ENCODE data around the gene DHRS1. TPM values are rescaled to one million over a fixed set of nuclear protein-coding genes. Genes with fewer than 3 reads are reported as not detected.

The DHRS1 gene
- total and polyA plus RNA-seq, 2 experiments from 2014 or later = 15.0 to 15.4 TPM

GRCh38 chr14:24329736-24330135, 30.2 kb upstream of the DHRS1 start:
- no peak overlapping the region for H3K4me3 ChIP-seq
- H3K27me3 ChIP-seq (ENCODE audit: insufficient read depth) = peaks cover 58% of the 10 kb centered on the region
- H3K9me2 ChIP-seq (ENCODE audit: insufficient read depth) = no peaks in the 10 kb centered on the region
- H4K20me1 ChIP-seq (replicated peaks; ENCODE audit: insufficient read depth) = no peaks in the 10 kb centered on the region; the same call in 1 of the 2 replicates
- TF ChIP-seq STAT1 (IDR thresholded peaks at IDR 0.05; ENCODE audit: unreplicated experiment) (no peak), CTCF (conservative IDR thresholded peaks at IDR 0.05; ENCODE audit: low read depth in 2 of 2) (no peak), POLR2AphosphoS5 (IDR thresholded peaks at IDR 0.05; ENCODE audit: low read depth) (no peak), NANOG (IDR thresholded peaks at IDR 0.05; ENCODE audit: borderline replicate concordance) (no peak), JUNB (IDR thresholded peaks at IDR 0.05; ENCODE audit: unreplicated experiment) (no peak), ZNF331 (CRISPR knock-in tag; IDR thresholded peaks at IDR 0.05; ENCODE audit: low read depth) (no peak), ZNF462 (CRISPR knock-in tag; IDR thresholded peaks at IDR 0.05) (no peak), CREB1 (CRISPR knock-in tag; IDR thresholded peaks at IDR 0.05; ENCODE audit: low read depth) (no peak), EZH2 (IDR thresholded peaks at IDR 0.05; ENCODE audit: low read depth, unreplicated experiment) (no peak), ZNF114 (CRISPR knock-in tag; IDR thresholded peaks at IDR 0.05) (no peak), EZH2phosphoT487 (IDR thresholded peaks at IDR 0.05; ENCODE audit: unreplicated experiment) (no peak), REST (IDR thresholded peaks at IDR 0.05; ENCODE audit: unreplicated experiment) (no peak)
- TF ChIP-seq, protein P1, sequence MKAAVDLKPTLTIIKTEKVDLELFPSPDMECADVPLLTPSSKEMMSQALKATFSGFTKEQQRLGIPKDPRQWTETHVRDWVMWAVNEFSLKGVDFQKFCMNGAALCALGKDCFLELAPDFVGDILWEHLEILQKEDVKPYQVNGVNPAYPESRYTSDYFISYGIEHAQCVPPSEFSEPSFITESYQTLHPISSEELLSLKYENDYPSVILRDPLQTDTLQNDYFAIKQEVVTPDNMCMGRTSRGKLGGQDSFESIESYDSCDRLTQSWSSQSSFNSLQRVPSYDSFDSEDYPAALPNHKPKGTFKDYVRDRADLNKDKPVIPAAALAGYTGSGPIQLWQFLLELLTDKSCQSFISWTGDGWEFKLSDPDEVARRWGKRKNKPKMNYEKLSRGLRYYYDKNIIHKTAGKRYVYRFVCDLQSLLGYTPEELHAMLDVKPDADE (IDR thresholded peaks at IDR 0.05) = no peak
- no peaks in the 10 kb centered on the region; the same call in 2 of the 3 replicates for H3K9me3 Mint-ChIP-seq
- peaks cover 52% of the 10 kb centered on the region for H3K27me3 Mint-ChIP-seq (ENCODE audit: insufficient read depth, low read depth, poor library complexity)
- no peaks in the 10 kb centered on the region for H3K79me2 ChIP-seq (replicated peaks; ENCODE audit: insufficient read depth)
- H3K36me3 Mint-ChIP-seq (ENCODE audit: low read depth) = no peaks in the 10 kb centered on the region; the same call in 2 of the 3 replicates
- H3K27ac Mint-ChIP-seq = no peak overlapping the region
- H3K4me1 ChIP-seq (ENCODE audit: insufficient read depth) = peaks cover 12% of the 10 kb centered on the region; the same call in 1 of the 2 replicates
- H3K4me3 Mint-ChIP-seq = no peak overlapping the region
- DNase-seq (ENCODE audit: low spot score) (no peak), ATAC-seq (no peak)
- no peak overlapping the region for H3K4me2 ChIP-seq
- no peak overlapping the region for H3K27ac ChIP-seq (ENCODE audit: low read depth)
- 0 out of 2 replicates have a peak, but pooled peaks cover 8% of the 10 kb centered on the region for H3F3A ChIP-seq (replicated peaks; ENCODE audit: low read depth)
- no peak overlapping the region for H2AFZ ChIP-seq
- H3K4me1 Mint-ChIP-seq = peaks cover 9% of the 10 kb centered on the region
- H3K36me3 ChIP-seq (ENCODE audit: insufficient read depth) = no peaks in the 10 kb centered on the region

All from GM23338 (cell line).